Vagina (tissue), 2 donors: ENCODE data around the gene XKR7.

Experiments
- CTCF ChIP-seq, 3 experiments: fragments of 450-650 bp in 2 of 3; fragments of 200-600 bp in 1 of 3; sonication (generic) in 1 of 3; IDR thresholded peaks; one replicate each; pipeline ENCODE4 v1.5.1; 2017 to 2019; ENCODE audit warnings: antibody characterized with exemption in 3 of 3, mild to moderate bottlenecking in 2 of 3, moderate library complexity in 2 of 3
- POLR2A ChIP-seq, 2 donors: fragments of 450-650 bp; IDR thresholded peaks; one replicate each; pipeline ENCODE4 v1.6.1; 2017; ENCODE audit warnings: antibody characterized with exemption in 2 of 2, mild to moderate bottlenecking in 2 of 2, moderate library complexity in 2 of 2

- TF ChIP-seq POLR2A (IDR thresholded peaks at IDR 0.05) (no peak), CTCF (IDR thresholded peaks at IDR 0.05) (no peak)
These were observed 20.6 kb downstream of the XKR7 start for GRCh38 chr20:31988430-31989015.
